GM18951 (cell line): Measurements from ENCODE around the gene GPR35.
"Not testable (repeated sequence)": the region's sequence is repeated elsewhere in the genome, so short reads cannot be mapped to it uniquely, and the experiment has no call there.

Source experiments
- POLR2A ChIP-seq: IDR thresholded peaks from 4 replicates; pipeline ENCODE4 v1.6.1; 2011; ENCODE audit warnings: mild to moderate bottlenecking; ENCODE audit not compliant: insufficient read length, insufficient read depth; ENCODE audit errors: extremely low read depth
- in situ Hi-C: fragments of 300-500 bp; cut with MboI; formaldehyde crosslinking; loops from one replicate; pipeline ENCODE4 v1.12.0; 2022; ENCODE audit warnings: low sequenced_read_pairs, mixed read lengths, inconsistent platforms; ENCODE audit not compliant: unreplicated experiment

GPR35 gene

GRCh38 chr2:240663546-240664190 is 38.4 kb downstream of the GPR35 start:
- in situ Hi-C loops, result no loop called here

GRCh38 chr2:240664622-240665021 is 39.3 kb downstream of the GPR35 start:
- in situ Hi-C loops, result no loop called here
- TF ChIP-seq POLR2A, result no peak

More at GRCh38 chr2:240663546-240664190, 38.4 kb downstream of the GPR35 start:
- TF ChIP-seq POLR2A, result no peak

- no peak for TF ChIP-seq POLR2A
- in situ Hi-C loops, result no loop called here
Measured at GRCh38 chr2:240670402-240670801, 45.1 kb downstream of the GPR35 start.

GRCh38 chr2:240670950-240671349 is 45.7 kb downstream of the GPR35 start:
- in situ Hi-C loops, result no loop called here
- no peak for TF ChIP-seq POLR2A

GRCh38 chr2:240672076-240672700 is 46.9 kb downstream of the GPR35 start:
- in situ Hi-C loops, result no loop called here
- no peak for TF ChIP-seq POLR2A

- in situ Hi-C loops, result no loop called here
- TF ChIP-seq POLR2A, result no peak
Measured at GRCh38 chr2:240672701-240673190, 47.5 kb downstream of the GPR35 start.

- in situ Hi-C loops, result not testable (repeated sequence)
Measured at GRCh38 chr2:240674461-240675184, 49.3 kb downstream of the GPR35 start.

GRCh38 chr2:240675345-240675744 is 50.1 kb downstream of the GPR35 start:
- in situ Hi-C loops, result not testable (repeated sequence)

GRCh38 chr2:240678043-240678442 is 52.8 kb downstream of the GPR35 start:
- in situ Hi-C loops, result not testable (repeated sequence)

- in situ Hi-C loops, result not testable (repeated sequence)
Measured at GRCh38 chr2:240678909-240679308, 53.6 kb downstream of the GPR35 start.

- in situ Hi-C loops, result not testable (repeated sequence)
Measured at GRCh38 chr2:240680185-240680584, 54.9 kb downstream of the GPR35 start.
